Motor neuron (in vitro differentiated cells): ENCODE measurements around the gene VSX1. TPM values are rescaled to one million over a fixed set of nuclear protein-coding genes. Genes with fewer than 3 reads are reported as not detected.

Source experiments
- ATAC-seq, 8 experiments: fragments of 200-7000 bp; cut with Tn5 transposase; replicated peaks in 6 of 8; 2 replicates each; pipeline ENCODE4 v1.8.0; 2021; ENCODE audit warnings: mild to moderate bottlenecking in 8 of 8, moderate library complexity in 8 of 8
- H3K27ac ChIP-seq, 2 donors: fragments of 250-450 bp; sonication (Bioruptor Pico); 2 replicates each; pipeline ENCODE4 v1.9.0; 2021; ENCODE audit warnings: antibody characterized with exemption in 2 of 2, mild to moderate bottlenecking in 2 of 2, moderate library complexity in 1 of 2
- H3K4me1 ChIP-seq, 2 donors: fragments of 250-450 bp; sonication (Bioruptor Pico); replicated peaks in 1 of 2; 2 replicates each; pipeline ENCODE4 v1.6.1; 2021; ENCODE audit warnings: antibody characterized with exemption in 2 of 2, mild to moderate bottlenecking in 2 of 2, moderate library complexity in 1 of 2
- H3K4me3 ChIP-seq, 5 donors: fragments of 250-450 bp; sonication (Bioruptor Pico); 2 replicates each; pipeline ENCODE4 v1.9.0; 2021; ENCODE audit warnings: antibody characterized with exemption in 5 of 5, mild to moderate bottlenecking in 5 of 5, moderate library complexity in 4 of 5
- WGBS, 10 experiments: fragments of 450-650 bp; shearing (Covaris generic); methylation state at CpG; one replicate each; pipeline ENCODE4 v1.0.0; 2022; 5-methylcytosine and 5-hydroxymethylcytosine counted together
- in situ Hi-C, 9 experiments: fragments of 400-800 bp; cut with MboI; loops; one replicate each; pipeline ENCODE4 v1.15.0; 2021; ENCODE audit warnings: low sequenced_read_pairs in 9 of 9, low pct_unique_long_range_greater_than_20kb in 2 of 9; ENCODE audit not compliant: unreplicated experiment in 9 of 9
- total RNA-seq, 8 experiments: library from RNA; unstranded; fragments of 300-600 nt; gene quantifications; 2 replicates each; pipeline versions ENCODE4 v1.2.3 to v1.2.4, GENCODE V29; 2022

VSX1 gene
- total RNA-seq, 8 experiments from 2014 or later, result 0.21 to 55.7 (median 0.37) TPM; not detected in 1

- in situ Hi-C loops, result loop anchor here in 4 of 9 experiments (5.0 to 25.0 kb wide), 3 partner anchors 64 to 326 kb away; partner anchors contain the start of genes APMAP (in 2 of the 4) and ABHD12 (in 1 of the 4)
- Histone ChIP-seq H3K4me3 (no peak overlapping the region), H3K27ac (no peak overlapping the region), H3K4me1 (peaks cover 9 to 14% of the 10 kb centered on the region in 2 donors)
- ATAC-seq, result no peak
- 23 to 73% (median 60%) methylated on average over 2 to 4 of the region's 7 CpGs; no CpG with 5 or more reads in 2 of the 10 experiments for WGBS, 10 experiments
Observed at GRCh38 chr20:25061103-25061799, 20.7 kb downstream of the VSX1 start.

GRCh38 chr20:25059866-25060465 lies 22.0 kb downstream of the VSX1 start:
- Histone ChIP-seq H3K4me3 (no peak overlapping the region), H3K4me1 (peaks cover 9 to 14% of the 10 kb centered on the region in 2 donors), H3K27ac (no peak overlapping the region)
- in situ Hi-C loops, result loop anchor here in 4 of 9 experiments (5.0 to 25.0 kb wide), 3 partner anchors 63 to 327 kb away; partner anchors contain the start of genes APMAP (in 2 of the 4) and ABHD12 (in 1 of the 4)
- 20 to 87% (median 77%) methylated on average over 1 to 7 of the region's 8 CpGs; no CpG with 5 or more reads in 4 of the 10 experiments for WGBS, 10 experiments
- ATAC-seq, result no peak

DNA sequence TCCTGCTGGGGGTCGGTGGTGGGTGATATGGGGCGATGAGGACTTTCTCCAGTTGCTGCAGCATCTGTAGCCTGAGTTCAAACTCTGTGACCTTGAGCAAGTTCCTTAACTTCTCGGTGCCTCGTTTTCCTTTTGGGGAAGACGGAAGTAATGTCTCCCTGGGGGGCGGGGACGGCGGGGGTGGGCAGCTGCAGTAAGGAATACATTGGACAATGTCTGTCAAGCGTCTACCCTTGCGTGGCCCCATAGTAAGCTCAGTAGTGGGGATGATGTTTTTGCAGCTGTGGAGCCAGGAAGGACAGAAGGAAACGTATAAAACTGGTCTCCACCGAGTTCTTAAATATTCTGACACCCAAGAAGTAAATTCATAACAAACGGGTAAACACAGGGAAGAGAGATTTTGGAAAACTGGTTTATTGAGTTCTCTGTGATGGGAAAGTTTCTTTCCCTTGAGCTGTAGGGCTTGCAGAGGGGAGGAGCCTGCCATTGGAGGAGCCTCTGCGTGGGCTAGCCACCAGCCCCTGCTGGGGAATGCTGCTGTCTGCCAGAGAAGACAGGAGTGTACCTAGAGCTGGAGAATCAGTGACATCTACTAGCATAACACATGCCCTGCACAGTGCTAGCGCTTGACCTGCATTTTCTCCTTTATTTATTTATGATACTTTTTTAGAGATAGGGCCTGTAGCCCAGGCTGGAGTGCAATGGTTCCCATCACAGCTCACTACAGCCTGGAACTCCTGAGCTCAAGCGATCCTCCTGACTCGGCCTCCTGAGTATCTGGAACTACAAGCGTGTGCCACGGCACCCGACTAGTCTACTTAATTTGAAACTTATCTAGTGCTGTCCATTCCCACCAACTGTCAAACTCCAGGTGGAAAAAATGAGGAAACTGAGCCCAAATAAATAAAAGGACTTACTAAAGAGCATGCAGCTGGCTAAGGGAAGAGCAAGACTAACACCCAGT lies 22.8 kb downstream of the VSX1 start:
- Histone ChIP-seq H3K27ac (no peak overlapping the region), H3K4me3 (no peak overlapping the region), H3K4me1 (peaks cover 10 to 15% of the 10 kb centered on the region in 2 donors)
- in situ Hi-C loops, result loop anchor here in 1 of 9 experiments (25.0 kb wide), 1 partner anchor 328 kb away; the partner anchor contains the start of gene ABHD12
- 21 to 80% (median 57%) methylated on average over 1 to 7 of the region's 20 CpGs; no CpG with 5 or more reads in 3 of the 10 experiments for whole genome bisulfite sequencing, 10 experiments
- peak in 1 of 8 experiments; percentile 11 for ATAC-seq

GRCh38 chr20:25058051-25058846 lies 23.7 kb downstream of the VSX1 start, which contains the start of gene ACSS1:
ACSS1 (minus strand) TSS chr20:25058139; CDS start chr20:25058102, 37 bp downstream.
- ATAC-seq, result peak in 4 of 8 experiments; percentile 19 to 49 (median 35)
- in situ Hi-C loops, result loop anchor here in 1 of 9 experiments (25.0 kb wide), 1 partner anchor 329 kb away; the partner anchor contains the start of gene ABHD12
- peaks cover 12 to 23% of the 10 kb centered on the region in 2 donors for H3K4me1 ChIP-seq
- peak within 1 kb of the TSS in 1 of 2 donors; percentile 0 for H3K27ac ChIP-seq
- H3K4me3 ChIP-seq, result peak within 1 kb of the TSS; percentile 27 to 36 (median 31)
- WGBS, 10 experiments, result 33 to 100% methylated on average over 1 to 4 of the region's 56 CpGs; no CpG with 5 or more reads in 8 of the 10 experiments

- in situ Hi-C loops, result loop anchor here in 1 of 9 experiments (25.0 kb wide), 1 partner anchor 330 kb away; the partner anchor contains the start of gene ABHD12
- peak; percentile 73 to 86 (median 82) for ATAC-seq
- peaks cover 12 to 30% of the 10 kb centered on the region in 2 donors for H3K4me1 ChIP-seq
- WGBS, 10 experiments, result 0 to 11% (median 1%) methylated on average over 2 to 42 of the region's 86 CpGs; no CpG with 5 or more reads in 5 of the 10 experiments
- H3K4me3 ChIP-seq, result peak overlapping the region; percentile 27 to 36 (median 31)
- peak overlapping the region in 1 of 2 donors; percentile 0 for H3K27ac ChIP-seq
Observed at GRCh38 chr20:25057234-25058050, 24.5 kb downstream of the VSX1 start.

- in situ Hi-C loops, result loop anchor here in 1 of 9 experiments (25.0 kb wide), 1 partner anchor 331 kb away; the partner anchor contains the start of gene ABHD12
- no peak for ATAC-seq
- 0 to 20% (median 0%) methylated on average over 1 to 3 of the region's 24 CpGs; no CpG with 5 or more reads in 6 of the 10 experiments for WGBS, 10 experiments
Observed at GRCh38 chr20:25056690-25057233, 25.2 kb downstream of the VSX1 start.

GRCh38 chr20:25055711-25056495 lies 26.0 kb downstream of the VSX1 start:
- no peak overlapping the region for H3K4me3 ChIP-seq
- peaks cover 14 to 36% of the 10 kb centered on the region in 2 donors for H3K4me1 ChIP-seq
- ATAC-seq, result no peak
- in situ Hi-C loops, result loop anchor here in 1 of 9 experiments (25.0 kb wide), 1 partner anchor 331 kb away; the partner anchor contains the start of gene ABHD12
- no peak overlapping the region for H3K27ac ChIP-seq
- WGBS, 10 experiments, result 35 to 95% (median 83%) methylated on average over 2 to 8 of the region's 8 CpGs; no CpG with 5 or more reads in 2 of the 10 experiments

More at GRCh38 chr20:25056690-25057233, 25.2 kb downstream of the VSX1 start:
- Histone ChIP-seq H3K4me1 (peaks cover 14 to 36% of the 10 kb centered on the region in 2 donors), H3K4me3 (peak overlapping the region; percentile 27 to 36 (median 31)), H3K27ac (peak overlapping the region in 1 of 2 donors; percentile 0)

GRCh38 chr20:25054995-25055629 lies 26.8 kb downstream of the VSX1 start:
- Histone ChIP-seq H3K4me1 (peaks cover 14 to 36% of the 10 kb centered on the region in 2 donors), H3K27ac (no peak overlapping the region), H3K4me3 (no peak overlapping the region)
- in situ Hi-C loops, result loop anchor here in 1 of 9 experiments (25.0 kb wide), 1 partner anchor 332 kb away; the partner anchor contains the start of gene ABHD12
- 27 to 97% (median 76%) methylated on average over 2 to 10 of the region's 10 CpGs for WGBS, 10 experiments
- no peak for ATAC-seq

DNA sequence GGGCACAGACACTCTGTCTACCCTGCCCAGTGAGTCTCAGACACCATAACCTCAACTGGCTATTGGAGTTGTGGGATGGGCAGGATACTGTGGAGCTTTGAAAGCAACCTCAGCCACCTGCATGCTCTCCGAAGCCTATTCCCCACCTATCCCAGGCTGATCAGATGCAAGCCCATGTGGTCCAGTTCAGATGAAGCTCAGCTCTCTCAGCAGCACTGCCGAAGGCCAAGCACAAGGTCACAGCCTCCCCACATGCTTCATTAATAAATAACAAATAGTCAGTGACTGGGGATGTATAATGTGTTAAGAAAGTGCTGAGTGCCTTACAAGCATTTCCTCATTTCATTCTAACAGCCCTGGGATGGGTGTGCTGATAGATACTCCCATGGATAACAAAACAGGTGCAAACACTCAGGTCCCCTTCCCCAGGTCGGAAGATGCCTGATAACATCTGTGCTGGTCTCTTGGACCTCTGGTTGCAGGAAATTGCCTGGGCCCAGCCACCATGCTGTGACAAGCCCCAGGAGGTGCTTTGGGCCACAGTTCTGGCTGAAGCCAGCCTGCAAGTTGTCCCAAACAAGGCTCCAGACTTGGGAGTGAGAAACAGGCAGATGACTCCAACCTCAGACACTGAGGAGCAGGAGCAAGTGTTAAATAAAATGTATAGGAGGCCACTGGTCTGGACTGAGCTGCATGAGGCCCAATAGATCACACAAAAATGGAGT lies 27.7 kb downstream of the VSX1 start:
- ATAC-seq, result no peak
- peaks cover 14 to 42% of the 10 kb centered on the region in 2 donors for H3K4me1 ChIP-seq

More for the DNA sequence above, 27.7 kb downstream of the VSX1 start:
- H3K4me3 ChIP-seq, result no peak overlapping the region
- WGBS, 10 experiments, result 0 to 71% (median 53%) methylated on average over 1 to 2 of the region's 3 CpGs; no CpG with 5 or more reads in 4 of the 10 experiments
- no peak overlapping the region for H3K27ac ChIP-seq
- in situ Hi-C loops, result loop anchor here in 1 of 9 experiments (25.0 kb wide), 1 partner anchor 333 kb away; the partner anchor contains the start of gene ABHD12
